Measurements from ENCODE around the gene CRIP2. TPM values are rescaled to one million over a fixed set of nuclear protein-coding genes. Genes with fewer than 3 reads are reported as not detected.

Gene CRIP2
- total RNA-seq, 1 donor from 2014 or later = 78.5 TPM

GRCh38 chr14:105503296-105503640, 28.6 kb downstream of the CRIP2 start:
- H3K9me3 Mint-ChIP-seq (ENCODE audit: unreplicated experiment) = peaks cover 8% of the 10 kb centered on the region
- DNase-seq = no peak
- TF ChIP-seq, protein P1, sequence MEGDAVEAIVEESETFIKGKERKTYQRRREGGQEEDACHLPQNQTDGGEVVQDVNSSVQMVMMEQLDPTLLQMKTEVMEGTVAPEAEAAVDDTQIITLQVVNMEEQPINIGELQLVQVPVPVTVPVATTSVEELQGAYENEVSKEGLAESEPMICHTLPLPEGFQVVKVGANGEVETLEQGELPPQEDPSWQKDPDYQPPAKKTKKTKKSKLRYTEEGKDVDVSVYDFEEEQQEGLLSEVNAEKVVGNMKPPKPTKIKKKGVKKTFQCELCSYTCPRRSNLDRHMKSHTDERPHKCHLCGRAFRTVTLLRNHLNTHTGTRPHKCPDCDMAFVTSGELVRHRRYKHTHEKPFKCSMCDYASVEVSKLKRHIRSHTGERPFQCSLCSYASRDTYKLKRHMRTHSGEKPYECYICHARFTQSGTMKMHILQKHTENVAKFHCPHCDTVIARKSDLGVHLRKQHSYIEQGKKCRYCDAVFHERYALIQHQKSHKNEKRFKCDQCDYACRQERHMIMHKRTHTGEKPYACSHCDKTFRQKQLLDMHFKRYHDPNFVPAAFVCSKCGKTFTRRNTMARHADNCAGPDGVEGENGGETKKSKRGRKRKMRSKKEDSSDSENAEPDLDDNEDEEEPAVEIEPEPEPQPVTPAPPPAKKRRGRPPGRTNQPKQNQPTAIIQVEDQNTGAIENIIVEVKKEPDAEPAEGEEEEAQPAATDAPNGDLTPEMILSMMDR (IDR thresholded peaks at IDR 0.05; ENCODE audit: partially characterized antibody, unreplicated experiment) = no peak
- H3K4me1 Mint-ChIP-seq (ENCODE audit: low read depth, unreplicated experiment) = peaks cover 1% of the 10 kb centered on the region
- H3K27me3 Mint-ChIP-seq (ENCODE audit: unreplicated experiment) = peaks cover 6% of the 10 kb centered on the region
- no peaks in the 10 kb centered on the region for H3K36me3 Mint-ChIP-seq (ENCODE audit: unreplicated experiment)
- H3K4me3 Mint-ChIP-seq (ENCODE audit: unreplicated experiment) = no peak overlapping the region
- no peak overlapping the region for H3K27ac Mint-ChIP-seq (ENCODE audit: unreplicated experiment)

DNA sequence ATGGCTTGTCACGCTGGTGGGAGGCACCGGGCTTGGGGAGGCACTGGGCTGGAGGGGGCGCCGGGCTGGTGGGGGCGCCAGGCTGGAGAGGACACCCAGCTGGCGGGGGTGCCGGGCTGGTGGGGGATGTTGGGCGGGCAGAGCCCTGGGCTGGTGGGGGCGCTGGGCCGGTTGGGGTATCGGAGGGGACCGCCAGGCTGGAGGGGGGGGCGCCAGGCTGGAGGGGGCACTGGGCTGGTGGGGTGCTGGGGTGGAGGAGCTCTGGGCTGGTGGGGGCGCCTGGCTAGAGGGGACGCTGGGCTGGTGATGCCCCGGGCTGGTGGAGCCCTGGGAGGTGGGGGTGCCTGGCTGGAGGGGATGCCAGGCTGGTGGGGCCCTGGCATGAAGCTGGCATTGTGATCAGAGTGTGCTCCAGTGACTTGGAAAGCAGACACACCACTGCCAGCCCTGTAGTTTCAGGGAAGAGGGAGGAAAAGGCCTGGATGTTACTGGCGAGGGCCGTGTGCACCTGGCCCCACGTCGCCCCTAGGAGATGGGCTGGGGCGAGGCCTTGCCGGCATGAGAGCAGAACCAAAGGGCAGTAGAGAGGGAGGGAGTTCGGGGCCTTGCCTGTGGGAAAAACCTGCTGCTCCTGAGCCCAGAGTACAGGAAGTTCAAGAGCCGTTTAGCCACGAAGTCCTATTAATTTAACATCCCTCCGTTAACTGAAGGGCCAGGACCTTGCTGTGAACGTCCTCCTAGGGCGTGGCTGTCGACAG, 29.5 kb downstream of the CRIP2 start:
- no peaks in the 10 kb centered on the region for H3K36me3 Mint-ChIP-seq (ENCODE audit: unreplicated experiment)
- DNase-seq = no peak
- TF ChIP-seq, protein P1 (IDR thresholded peaks at IDR 0.05; ENCODE audit: partially characterized antibody, unreplicated experiment) = no peak
- no peak overlapping the region for H3K4me3 Mint-ChIP-seq (ENCODE audit: unreplicated experiment)
- peaks cover 5% of the 10 kb centered on the region for H3K27me3 Mint-ChIP-seq (ENCODE audit: unreplicated experiment)
- no peak overlapping the region for H3K27ac Mint-ChIP-seq (ENCODE audit: unreplicated experiment)
- no peaks in the 10 kb centered on the region for H3K4me1 Mint-ChIP-seq (ENCODE audit: low read depth, unreplicated experiment)
- H3K9me3 Mint-ChIP-seq (ENCODE audit: unreplicated experiment) = peaks cover 8% of the 10 kb centered on the region

GRCh38 chr14:105505101-105505500, 30.5 kb downstream of the CRIP2 start:
- Mint-ChIP-seq H3K27me3 (ENCODE audit: unreplicated experiment) (peaks cover 5% of the 10 kb centered on the region), H3K4me3 (ENCODE audit: unreplicated experiment) (no peak overlapping the region), H3K36me3 (ENCODE audit: unreplicated experiment) (no peaks in the 10 kb centered on the region), H3K9me3 (ENCODE audit: unreplicated experiment) (peaks cover 8% of the 10 kb centered on the region), H3K27ac (ENCODE audit: unreplicated experiment) (no peak overlapping the region), H3K4me1 (ENCODE audit: low read depth, unreplicated experiment) (no peaks in the 10 kb centered on the region)
- TF ChIP-seq, protein P1 (IDR thresholded peaks at IDR 0.05; ENCODE audit: partially characterized antibody, unreplicated experiment) = no peak
- no peak for DNase-seq

- H3K4me1 Mint-ChIP-seq (ENCODE audit: low read depth, unreplicated experiment) = no peaks in the 10 kb centered on the region
- H3K4me3 Mint-ChIP-seq (ENCODE audit: unreplicated experiment) = no peak overlapping the region
- no peak for DNase-seq
- H3K9me3 Mint-ChIP-seq (ENCODE audit: unreplicated experiment) = peaks cover 8% of the 10 kb centered on the region
- H3K27me3 Mint-ChIP-seq (ENCODE audit: unreplicated experiment) = peaks cover 9% of the 10 kb centered on the region
- no peak overlapping the region for H3K27ac Mint-ChIP-seq (ENCODE audit: unreplicated experiment)
- no peaks in the 10 kb centered on the region for H3K36me3 Mint-ChIP-seq (ENCODE audit: unreplicated experiment)
- TF ChIP-seq, protein P1 (IDR thresholded peaks at IDR 0.05; ENCODE audit: partially characterized antibody, unreplicated experiment) = no peak
Observed at GRCh38 chr14:105507247-105507646, 32.6 kb downstream of the CRIP2 start.

DNA sequence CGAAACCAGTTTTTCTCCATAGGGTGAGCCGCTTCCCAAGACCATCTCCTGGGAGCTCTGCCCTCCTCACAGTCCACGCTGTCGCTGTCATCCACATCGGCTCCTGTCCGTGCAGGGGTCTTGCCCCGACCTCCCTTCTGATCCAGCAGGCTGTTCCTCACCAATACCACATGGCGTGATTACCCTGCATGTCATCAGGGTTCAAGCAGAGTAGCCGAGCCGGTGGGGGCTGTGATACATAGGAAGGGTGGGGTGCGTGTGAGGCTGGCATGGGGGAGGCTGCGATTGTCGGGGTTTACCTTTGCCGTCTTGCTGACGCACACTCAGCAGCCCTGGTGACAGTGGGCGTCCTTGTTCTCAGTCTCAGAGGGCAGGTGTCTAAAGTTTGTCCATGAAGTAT, 33.4 kb downstream of the CRIP2 start:
- no peak for DNase-seq
- peaks cover 6% of the 10 kb centered on the region for H3K27me3 Mint-ChIP-seq (ENCODE audit: unreplicated experiment)
- TF ChIP-seq, protein P1 (IDR thresholded peaks at IDR 0.05; ENCODE audit: partially characterized antibody, unreplicated experiment) = no peak
- H3K4me3 Mint-ChIP-seq (ENCODE audit: unreplicated experiment) = no peak overlapping the region
- H3K9me3 Mint-ChIP-seq (ENCODE audit: unreplicated experiment) = peaks cover 8% of the 10 kb centered on the region
- no peaks in the 10 kb centered on the region for H3K4me1 Mint-ChIP-seq (ENCODE audit: low read depth, unreplicated experiment)
- H3K27ac Mint-ChIP-seq (ENCODE audit: unreplicated experiment) = no peak overlapping the region
- no peaks in the 10 kb centered on the region for H3K36me3 Mint-ChIP-seq (ENCODE audit: unreplicated experiment)
